ENCODE measurements around the gene BPIFA1.

BPIFA1 gene

DNA sequence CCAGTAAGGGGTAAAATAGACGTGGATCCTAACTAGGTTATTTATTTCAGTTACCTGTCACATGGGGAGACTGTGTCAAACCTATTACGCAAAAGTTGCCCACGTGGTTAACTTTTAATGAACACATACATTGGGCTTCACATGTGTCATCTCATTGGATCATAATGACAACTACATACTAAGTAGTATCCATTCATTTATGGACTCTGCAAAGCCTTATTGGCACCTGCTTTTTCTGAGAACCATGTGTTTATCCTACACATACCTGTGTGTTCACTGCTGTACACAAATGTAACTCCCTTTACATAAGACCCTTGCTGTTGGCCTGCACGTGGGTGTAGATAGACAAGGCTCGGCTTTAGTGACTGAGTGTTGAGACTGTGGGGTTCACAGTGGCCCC, 5.1 kb downstream of the BPIFA1 start:
- DNase-seq: no peak

DNA sequence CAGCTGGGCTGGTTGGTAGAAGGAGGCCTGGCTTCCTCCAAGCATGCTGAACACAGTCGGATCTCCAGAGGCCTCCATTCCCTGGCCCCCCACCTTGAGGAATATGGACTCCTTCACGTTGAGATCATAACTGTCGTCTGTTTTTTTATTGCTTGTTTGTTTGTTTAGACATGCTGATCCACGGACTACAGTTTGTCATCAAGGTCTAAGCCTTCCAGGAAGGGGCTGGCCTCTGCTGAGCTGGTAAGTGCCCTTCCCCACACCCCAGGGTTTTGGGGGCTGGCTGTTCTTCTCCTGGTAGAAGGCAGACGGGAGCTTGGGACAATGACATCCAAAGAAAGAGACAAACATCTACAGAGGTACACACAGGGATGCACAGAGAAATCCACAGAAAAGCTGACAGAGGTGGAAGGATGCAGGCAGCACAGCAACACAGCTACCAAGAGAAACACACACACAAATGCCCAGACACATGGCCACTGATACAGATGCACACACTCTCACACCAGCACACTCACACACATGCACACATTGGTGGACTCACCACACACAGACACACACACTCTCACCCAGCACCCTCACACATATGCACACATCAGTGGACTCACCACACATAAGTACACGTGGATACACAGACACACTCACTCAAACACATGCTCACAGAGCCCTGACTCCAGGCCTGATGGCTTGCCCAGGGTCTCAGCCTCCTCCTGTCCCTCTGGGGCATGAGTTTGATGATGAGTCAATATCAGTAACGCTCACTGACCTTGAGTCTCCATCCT, 6.7 kb downstream of the BPIFA1 start:
- no peak for DNase-seq

DNA sequence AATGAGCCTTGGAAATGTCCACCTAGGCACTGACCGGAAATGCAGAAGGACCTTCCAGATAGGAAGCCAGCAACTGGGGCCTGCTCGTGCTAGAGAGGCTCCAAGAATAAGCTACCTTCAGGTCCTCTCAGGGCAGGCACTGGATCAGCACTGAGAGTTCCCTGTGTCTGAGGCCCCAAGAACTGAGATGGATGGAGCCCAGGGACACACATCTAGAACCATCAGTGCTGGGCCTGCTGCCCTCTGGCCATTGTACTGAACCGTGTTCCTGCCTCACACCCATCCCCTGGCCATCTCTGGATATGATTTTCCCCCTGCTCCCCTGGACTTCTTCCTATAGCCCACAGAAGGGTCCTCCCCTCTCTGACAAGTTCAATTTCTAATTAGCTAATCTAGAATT, 10.3 kb downstream of the BPIFA1 start:
- DNase-seq: no peak

DNA sequence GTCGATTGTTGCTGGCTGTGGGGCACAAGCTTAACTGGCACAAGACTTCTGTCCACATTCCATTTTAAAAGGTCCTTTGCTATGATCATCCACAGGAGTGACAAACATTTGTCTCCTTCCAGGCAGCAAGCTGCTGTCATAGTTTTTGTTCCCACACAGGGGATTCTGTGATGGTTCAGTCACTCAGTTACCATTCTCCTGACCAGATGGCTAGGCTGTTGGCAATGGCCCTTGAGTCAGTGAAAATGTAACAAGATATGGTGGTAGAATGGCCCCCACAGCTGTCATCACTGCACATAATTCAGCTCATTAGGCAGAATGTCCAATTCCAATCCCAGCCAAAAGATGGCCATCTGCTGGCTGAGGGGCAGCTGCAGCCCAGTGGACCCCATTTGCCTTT, 13.7 kb downstream of the BPIFA1 start:
- no peak for DNase-seq

DNA sequence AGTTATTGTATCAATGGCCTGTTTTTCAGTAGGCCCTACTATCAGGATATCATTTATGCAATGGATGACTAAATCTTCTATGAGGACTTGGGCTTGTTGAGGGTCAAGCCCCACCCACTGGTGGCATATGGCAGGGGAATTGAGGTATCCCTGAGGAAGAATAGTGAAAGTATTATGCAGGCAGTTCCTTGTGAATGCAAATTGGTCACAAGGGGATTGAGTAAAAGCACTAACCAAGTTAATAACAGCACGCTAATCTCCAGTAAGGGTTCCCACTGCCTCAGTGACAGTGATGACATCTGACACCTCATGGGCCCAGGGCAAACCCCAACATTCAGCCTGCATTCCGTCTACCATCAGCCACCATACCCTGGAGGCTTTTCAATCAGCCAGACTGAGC, 14.9 kb downstream of the BPIFA1 start:
- no peak for DNase-seq

DNA sequence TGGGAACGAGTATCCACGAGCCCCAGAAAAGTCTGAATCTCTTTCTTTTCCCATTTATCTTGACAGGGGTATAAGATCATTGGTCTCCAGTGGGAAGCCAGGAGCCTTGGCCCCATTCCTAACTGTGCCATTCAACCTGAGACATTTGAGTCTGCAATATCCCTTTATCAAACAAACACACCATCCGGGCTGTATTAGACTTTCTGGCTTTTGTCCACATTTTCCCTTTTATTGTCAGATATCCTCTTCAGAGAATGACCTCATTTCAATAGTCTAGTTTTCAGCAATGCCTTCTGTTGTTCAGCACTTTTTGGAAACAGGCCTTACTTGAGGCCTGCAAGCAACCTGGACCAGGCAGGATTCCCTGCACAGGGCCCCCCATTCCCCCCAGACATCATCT, 15.7 kb downstream of the BPIFA1 start:
- DNase-seq: no peak

DNA sequence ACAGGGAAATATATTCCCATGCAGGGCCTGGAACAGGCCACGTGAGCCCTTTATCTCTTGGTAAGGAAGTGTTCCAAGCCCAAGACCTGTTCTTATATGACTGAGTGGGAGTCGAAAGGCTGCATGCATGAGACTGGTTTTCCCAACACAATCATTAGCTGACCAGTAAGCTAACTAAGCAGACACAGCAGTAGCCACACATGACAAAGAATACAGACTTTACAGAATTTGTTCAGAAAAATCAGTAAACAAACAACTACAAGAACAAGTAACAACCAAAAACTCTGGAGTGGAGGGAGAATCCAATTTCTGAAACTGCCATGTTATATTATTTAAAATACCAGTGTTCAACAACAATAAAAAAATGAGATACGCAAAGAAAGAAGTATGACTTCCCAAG, 16.7 kb downstream of the BPIFA1 start:
- no peak for DNase-seq

DNA sequence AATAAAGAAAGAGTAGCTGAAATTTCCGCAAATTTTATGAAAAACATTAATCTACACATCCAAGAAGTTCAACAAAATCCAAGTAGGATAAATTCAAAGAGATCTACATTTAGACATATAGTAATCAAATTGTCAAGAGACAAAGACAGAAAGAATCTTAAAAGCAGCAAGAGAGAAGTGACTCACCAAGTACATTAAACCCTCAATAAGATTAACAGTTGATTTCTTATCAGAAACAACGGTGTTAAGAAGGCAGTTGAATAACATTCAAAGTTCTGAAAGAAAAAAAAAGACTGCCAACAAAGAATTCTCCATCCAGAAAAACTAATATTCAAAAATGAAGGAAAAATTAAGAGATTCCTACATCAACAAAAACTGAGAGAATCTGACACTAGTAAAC, 19.2 kb downstream of the BPIFA1 start:
- DNase-seq: no peak

DNA sequence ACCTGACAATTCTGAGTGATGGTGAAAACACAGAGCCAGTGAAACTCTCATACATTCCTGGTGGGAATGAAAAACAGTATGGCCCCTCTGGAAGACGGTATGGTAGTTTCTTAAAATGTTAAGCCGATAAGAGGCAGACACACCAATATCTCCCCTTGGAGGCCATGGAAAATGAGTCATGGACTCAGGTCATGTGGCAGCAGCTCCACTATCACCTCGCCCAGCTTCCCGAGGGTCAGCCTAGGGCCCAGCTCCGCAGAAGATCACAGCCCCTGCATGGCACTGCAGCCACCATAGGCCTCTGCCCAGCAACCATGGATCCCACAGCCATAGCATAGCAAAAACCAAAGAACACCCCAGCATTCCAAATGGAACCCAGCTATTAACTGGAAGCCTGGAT, 21.4 kb downstream of the BPIFA1 start:
- no peak for DNase-seq

DNA sequence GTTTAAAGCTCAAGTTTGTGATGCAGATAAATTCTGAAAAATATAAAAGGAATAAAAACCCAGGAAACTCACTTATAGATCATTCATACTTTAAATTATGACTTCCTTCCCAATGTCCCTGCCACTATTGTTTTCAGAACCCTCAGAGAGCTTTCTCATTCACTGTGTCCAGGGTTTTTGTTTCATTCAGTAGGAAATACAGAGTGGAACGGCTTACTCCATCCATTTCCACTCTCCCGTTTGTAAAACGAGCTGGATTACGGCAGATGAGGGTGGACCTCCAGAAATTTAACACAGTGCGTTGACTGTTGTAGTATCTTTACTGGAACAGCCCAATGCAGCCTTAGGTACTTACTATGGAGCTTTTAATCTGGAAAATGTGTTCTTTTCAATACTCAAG, 23.6 kb downstream of the BPIFA1 start:
- no peak for DNase-seq

DNA sequence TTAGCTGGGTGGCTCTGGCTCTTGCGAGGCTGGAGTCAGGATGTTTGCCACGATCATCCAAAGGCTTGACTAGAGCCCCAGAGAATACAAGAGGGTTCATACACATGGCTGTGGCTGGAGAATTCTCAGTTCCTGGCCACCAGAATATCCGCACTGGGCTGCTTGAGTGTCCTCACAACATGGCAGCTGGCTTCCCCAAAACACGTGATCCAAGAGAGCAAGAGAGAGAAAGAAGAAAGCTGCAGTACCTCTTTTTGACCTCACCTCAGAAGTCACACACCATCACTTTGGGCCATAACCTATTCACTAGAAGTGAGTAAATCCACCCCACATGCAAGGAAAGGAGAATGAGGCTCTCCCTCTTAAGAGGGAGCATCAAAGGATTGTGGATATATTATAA, 25.7 kb downstream of the BPIFA1 start:
- DNase-seq: no peak

DNA sequence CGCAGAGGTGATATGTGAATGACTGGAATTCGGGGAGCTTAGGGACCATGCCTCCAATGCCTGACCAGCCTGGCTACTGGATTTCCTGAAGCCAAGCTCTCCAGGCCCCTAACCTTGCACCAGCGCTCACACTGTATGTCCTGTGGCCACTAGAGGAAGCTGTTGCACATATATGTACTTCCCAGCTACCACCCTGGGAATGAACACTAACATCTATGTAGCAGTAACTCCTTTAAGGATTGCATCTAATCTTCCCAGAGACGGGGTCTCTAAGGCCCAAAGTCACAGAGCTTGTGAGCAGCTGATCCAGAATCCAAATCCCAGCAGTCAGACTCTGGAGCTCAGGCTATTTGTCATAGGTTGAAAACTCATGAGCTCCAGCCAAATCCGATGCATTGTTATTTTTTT, 26.9 kb downstream of the BPIFA1 start:
- peak; percentile 27 for DNase-seq

DNA sequence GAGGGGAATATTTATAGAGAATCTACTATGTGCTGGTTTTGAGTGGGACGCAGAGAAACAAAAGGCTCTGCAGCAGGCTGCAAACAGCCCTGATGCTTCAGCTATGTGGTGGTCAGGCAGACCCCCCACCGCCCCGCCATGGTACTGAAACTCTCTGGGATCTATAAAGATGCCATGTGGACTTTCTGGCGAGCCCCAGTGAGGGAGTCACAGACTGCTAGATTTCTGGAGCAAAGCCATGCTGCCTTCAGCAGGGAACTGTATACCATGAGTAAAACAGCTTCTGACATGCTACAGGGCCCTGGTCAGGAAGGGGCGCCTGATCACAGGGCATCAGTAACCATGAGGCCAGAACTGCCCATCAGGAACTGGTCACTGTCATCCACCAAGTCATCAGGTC, 28.0 kb downstream of the BPIFA1 start:
- no peak for DNase-seq

DNA sequence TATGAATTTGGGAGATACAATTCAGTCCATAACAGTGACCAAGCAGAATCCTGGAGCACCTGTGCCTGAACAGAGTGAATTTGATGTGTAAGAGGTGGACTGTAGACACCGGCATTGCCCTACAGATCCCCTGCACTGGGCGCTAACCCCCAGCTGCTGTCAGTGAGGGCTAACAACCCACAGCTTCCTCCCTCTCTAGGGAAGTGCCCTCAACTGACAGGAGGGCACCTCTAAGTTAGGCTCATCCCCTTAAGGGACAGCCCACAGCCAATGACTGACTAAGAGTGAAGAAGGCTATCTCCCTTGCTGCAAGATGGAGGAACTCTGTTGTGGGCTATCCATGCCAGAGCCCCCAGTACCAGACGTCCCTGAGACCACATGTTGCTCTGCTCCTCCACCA, 31.9 kb downstream of the BPIFA1 start:
- DNase-seq: no peak

DNA sequence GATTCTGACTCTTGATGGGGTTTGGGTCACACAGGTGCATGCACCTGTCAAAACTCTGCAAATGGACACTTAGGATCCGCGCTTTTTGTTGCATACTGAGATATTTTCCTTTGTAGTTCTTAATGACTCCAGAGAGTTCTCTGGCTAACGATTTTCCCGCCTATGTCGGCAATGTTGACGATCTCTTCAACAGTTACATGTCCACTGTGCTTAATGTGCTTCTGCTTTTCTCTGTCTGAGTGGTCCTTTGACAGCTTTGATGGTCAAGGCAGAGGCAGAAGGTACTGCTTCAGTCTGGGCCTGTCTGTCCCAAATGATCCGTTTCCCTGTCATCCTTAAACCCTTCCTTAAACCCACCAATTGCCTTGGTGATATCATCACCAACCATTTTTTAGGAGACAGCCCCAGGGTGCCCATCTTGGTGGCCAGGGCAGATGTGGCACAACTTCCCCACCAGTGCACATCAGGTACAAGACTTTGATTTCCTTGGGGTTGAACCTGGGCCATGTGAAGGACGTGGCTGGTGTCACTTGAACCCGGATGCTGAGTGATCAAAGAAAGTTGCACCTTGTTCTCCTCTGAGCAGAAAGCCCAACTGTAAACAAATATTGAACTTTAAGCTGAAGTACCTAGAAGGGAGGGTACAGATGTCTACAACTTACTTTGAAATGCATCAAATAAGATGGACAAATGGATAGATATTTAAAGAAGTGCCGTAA, 36.5 kb downstream of the BPIFA1 start:
- DNase-seq: no peak

DNA sequence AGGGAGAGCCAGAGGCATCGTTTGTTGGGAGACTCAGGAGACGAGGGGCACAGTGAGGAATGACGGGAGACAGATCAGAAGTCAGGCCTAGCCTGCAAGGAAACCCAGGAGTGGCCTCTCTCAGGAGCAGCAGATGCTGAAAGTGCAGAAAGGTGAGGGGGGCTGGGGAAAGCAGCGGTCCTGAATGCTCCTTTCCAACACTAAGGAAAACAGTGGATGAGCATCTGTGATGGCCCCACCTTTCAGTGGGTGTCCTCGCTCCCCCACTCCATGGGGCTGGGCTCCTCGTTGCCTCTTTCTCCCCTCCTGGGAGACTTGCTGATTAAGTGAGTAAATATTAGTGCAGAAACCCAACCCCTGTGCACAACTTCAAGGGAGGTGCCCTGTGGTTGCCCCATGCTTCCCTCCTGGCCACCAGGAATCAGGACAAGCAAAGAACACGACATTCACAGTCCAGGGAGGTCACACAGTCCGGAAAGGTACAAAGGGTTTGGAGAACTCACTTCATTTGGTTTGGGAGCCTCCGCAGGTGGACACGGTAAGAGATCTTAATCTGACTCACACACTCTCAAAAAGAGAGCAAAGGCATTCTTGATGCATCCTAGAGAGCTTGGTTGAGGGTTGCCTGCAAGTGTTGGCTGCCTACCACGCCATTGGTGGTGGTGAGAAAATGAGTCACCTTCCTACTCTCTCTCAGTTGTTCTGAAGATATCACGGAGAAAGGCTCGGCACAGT, 37.5 kb downstream of the BPIFA1 start:
- DNase-seq: no peak

DNA sequence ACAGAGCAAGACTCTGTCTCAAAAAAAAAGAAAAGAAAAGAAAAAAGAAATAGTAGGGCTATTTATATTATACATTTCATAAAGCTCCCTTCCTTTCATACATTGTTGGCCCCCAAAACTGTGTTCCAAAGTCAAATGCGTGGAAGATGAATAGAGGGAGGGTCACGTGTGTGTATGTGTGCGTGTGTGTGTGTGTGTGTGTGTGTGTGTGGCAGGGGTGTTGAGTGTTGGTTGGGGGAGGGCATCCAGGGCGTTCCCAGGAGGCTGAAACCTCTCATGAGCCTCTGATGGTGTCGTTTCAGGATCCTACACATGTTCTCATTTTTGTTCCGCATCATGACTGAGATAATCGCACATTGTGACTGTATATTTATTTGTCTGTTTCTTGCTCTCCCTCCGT, 39.4 kb downstream of the BPIFA1 start:
- no peak for DNase-seq

DNA sequence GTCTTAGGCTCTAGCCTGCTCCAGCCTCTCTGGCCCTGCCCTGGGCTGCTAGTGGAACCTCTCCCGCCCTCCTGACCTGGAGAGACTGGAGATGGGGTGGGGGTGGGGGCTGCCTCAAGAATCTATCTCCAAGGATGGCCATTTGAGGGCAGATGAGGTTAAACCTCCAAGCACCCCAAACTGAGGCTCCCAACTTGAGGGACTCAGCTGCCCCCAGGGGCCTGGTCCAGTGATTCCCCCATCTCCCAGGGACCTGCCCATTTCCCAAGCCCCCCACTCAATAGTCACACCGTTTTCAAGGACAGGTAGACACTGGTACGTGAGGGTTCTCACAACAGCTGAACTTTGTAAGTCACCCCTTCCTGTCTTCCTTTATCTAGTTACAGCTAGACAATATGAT, 40.1 kb downstream of the BPIFA1 start:
- DNase-seq: no peak

DNA sequence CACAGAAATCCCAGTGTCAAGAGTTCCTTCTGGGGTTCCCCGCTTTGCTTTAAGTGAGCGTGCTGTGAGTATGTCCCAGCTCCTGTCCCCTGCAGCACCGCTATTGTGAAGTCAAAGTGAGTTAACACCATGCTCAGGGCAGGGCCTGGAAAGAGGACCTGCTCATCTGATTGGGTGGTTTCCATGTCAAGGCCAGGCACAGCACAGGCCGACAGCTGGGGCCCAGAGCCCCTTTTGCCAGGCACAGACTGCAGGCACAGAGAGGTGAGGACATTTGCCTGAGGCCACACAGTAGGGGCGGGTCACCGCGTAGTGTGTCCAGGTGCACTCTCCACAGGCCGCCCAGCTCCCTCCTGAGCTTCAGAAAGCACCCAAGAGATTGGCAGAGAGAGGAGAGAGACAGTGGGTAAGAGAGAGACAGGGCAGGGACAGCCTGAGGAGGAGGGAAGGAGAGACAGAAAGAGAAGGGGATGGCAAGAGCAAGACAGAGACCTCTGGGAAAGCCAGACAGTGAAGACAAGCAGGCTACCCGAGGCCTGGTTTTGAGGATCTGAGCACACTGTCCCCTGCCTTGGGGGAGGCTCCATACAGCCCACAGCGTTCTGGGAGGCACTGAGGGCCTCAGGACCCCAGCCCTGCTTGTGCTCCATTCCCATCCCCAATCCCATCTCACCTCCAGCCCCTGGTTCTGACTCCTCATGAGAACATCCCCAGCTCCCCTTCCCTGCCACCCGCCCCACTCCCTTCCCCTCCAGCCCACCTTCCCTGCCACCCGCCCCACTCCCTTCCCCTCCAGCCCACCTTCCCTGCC, 40.7 kb downstream of the BPIFA1 start:
- DNase-seq: no peak

DNA sequence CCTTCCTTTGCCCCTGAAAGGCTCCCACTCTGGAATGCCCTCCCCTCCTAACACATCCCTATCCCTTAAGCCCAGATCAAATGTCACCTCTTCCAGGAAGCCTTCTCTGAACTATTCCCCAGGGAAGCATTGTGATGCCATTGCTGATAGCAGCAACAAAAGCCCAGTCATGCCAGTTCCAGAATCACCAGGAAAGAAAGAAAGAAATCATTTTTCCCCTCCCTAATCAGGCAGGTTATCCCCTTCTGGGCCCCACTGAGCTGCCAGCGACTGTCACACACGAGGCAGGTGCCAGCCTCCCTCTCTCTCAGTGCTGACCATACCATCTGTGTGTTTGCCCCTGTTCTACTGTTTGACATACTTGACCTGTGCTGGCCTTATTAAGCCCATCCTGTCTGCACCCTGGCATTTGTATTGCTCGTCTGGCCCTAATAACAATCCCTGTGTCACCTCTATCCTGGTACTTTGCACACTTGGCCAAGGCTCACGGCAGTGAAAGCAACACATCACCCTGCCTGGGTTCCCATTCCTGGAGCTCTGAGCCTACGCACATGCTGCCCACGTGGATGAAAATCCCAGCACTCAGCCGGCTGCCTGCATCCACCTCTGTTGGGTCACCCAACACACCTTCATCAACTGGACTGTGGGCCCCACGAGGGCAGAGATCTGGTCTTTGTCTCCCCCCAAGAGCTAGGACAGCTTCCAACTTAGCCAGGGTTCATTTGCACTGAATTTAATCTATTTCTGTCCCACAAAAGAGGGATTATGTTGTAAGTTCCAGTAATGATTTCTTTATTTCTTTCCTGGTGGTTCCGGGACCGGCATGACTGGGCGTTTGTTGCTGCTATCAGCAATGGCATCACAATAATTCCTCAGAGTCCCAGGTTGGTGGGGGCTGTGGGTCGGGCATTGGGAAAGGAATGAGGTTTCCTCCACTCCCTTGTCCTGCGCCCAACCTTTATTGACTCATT, 42.0 kb downstream of the BPIFA1 start:
- no peak for DNase-seq

DNA sequence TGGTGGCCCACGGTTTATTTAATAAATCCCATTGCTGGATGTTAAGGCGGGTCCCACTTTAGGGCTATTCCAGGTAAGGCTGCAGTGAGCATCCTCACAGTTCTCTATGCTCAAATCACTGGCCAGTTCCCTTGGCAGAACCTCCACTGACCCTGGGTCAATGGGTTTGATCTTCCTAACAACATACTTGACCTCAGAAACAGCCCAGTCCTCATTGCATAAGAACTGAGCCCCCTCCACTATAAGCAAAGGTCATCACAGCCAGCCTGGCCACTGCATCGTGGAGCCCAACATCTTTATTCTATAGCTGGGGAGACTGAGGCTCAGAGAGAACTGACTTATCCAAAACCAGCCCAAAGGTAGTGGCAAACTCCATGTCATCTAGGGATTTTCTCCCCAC, 42.9 kb downstream of the BPIFA1 start:
- no peak for DNase-seq
